ENCODE data around the gene CD93.

The CD93 gene

DNA sequence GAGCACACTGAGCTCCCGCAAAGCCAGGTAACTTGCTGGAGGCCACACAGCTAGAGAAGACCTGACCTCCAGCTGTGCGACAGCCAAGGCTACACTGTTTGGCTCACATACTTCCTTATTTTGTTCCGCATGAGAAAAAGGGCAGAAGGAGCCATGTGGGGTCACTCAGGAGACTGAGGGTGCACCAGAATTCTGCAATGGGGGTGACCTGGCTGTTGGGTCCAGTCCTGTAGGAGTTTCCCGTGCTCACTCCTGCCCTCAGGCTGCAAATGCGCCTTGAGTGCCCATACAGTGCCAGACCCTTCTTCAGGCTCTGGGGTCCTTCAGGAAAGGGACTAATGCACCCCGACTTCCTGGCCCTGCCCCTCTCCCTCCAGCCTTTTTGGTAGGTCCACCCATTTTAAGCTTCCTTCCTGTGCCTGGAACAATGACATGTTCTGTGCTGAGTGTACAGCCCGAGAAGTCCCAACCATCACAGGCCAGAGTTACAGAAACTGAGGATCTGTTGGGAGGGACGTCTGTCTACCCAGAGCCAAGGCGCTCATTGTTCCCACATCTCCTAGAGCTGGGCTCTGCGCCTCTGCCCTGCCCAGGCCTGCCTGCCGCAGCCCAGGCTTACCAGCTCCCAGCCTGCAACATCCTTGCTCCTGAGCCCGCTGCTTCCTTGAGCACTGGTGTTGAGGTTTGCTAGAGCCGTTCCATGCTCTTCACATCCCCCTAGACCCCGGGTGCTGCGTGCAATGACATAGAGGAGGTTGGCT lies 33.5 kb upstream of the CD93 start:
- DNase-seq: no peak

DNA sequence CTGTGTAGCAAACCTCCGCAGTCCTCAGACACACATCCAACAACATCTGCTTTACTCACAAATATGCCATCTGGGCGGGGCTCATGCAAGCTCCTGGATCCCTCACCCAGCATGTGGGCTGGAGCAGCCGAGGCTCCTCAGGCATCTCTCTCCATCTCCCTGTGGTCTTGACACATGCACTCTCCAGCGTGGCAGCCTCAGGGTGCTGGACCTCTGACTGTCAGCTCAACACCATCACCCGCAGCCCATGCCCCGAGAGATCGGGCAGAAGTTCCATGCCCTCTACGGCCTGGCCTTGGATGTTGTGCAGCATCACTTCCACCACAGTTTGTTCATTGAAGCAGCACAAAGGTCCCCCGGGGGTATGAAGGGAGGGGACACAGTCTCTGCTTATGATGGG lies 32.6 kb upstream of the CD93 start:
- DNase-seq: no peak

DNA sequence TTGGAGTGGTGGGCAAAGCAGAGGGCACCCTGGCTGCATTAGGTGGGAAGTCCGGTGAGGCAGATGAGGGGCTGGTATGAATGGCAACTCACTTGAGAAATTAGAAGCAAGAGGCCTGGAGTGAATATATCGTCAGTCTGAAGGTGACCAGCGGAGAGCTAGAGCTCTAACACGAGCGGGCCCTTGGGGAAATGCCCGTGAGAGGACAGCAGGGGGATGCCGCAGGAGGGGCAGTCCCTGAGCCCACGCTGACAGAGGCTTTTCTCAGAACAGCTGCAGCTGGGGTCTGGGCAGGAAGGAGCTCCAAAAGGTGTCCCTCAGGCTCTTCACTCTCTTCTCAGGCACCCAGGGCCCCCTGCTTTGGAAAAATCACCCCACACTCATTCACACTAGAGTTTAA lies 32.0 kb upstream of the CD93 start:
- no peak for DNase-seq

GRCh38 chr20:23117738-23118137 lies 31.6 kb upstream of the CD93 start:
- no peak for DNase-seq

GRCh38 chr20:23116311-23117089 lies 30.4 kb upstream of the CD93 start:
- DNase-seq: no peak

DNA sequence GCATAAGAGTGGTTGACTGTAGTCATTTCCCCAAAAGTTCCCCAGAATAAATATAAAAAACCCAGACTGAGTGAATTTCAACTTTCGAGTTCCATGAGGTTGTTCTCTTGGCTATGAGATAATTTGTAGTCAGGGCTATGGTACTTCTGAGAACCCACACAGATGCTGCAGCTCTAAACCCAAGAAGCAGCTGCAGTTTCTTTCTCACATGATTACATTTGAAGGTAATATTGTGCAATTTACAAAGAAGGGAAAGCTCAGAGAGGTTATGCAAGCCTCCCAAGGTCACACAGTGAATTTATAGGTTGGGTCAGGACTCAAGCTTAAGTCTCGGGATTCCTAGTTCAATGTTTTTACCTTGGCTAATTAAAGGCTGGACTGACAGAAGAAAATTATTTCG lies 29.7 kb upstream of the CD93 start:
- no peak for DNase-seq

DNA sequence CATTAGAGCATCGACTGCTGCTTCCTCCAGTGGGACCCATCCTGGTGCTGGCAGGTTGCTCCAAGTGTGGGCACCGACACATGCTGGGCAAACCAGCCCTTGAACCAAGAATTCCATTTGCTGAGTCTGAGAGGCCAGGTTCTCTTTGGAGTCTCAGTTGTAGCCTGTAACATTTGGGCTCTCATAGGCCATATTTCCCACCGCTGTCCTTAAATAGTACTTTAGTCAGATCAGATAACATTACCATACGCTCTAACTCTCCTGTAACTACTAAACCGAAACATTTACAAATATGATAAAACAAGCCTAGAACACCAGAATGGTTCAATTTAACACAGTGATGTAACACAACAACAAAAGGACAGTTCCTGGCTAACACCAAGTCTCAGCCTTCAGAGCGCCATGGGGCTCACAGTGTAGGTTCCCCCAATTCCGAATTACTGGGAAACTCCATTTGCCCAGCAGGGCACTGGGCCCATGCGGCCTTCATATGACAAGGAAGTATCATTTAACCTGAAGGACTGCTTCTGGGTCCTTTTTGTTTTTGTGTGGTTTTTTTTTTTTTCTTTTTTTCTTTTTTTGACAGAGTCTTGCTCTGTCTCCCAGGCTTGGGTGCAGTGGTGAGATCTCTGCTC lies 28.4 kb upstream of the CD93 start:
- no peak for DNase-seq

GRCh38 chr20:23114018-23114417 lies 27.9 kb upstream of the CD93 start:
- DNase-seq: no peak

DNA sequence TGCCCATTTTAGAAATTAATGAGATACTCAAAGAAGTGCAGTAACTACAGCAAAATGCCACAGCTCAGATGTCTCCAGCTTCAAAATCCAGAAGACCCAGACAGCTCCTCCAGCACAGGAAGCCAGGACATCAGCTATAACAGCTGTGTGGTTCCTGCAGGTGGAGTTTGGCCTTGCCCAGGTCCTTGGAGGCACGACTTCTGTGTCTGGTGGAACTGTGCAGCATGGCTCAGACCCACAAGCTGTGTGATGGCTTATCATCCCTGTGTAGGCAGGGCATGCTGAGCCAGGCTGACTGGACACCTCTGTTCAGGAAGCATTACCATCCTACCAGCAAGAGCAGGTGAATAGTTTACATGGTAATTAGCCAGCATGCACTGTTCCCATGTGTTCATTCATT lies 26.5 kb upstream of the CD93 start:
- no peak for DNase-seq

GRCh38 chr20:23111944-23112342 lies 25.8 kb upstream of the CD93 start:
- no peak for DNase-seq

DNA sequence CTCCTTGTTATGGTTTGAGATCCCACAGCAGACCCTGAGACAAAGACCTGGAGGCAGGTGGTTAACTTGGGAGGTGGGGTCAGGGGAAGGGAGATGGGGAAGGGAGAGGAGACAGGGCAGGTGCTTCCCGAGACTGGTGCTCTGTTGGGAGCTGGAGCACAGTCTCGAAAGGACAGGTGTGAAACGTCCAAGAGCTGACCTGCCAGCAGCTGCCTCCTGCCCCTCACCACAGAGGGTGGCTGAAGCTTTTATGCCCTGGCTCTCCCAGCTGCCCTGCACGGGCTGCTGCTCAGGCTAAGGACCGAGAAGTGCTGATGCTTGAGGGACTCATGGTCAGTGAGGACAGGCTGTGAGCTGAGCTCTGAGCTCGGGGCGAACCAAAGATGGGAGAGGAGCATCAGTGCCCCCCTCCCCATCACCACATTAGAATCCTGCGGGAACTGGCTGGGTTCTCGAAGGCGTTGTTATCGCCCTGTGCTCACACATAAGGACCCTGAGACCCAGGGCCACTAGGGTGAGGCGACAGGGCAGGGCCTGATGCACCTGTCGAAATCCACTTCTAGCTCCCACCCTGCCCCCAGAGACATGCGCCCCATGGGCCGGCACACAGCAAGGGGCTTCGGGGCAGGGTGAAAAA lies 25.3 kb upstream of the CD93 start:
- no peak for DNase-seq

DNA sequence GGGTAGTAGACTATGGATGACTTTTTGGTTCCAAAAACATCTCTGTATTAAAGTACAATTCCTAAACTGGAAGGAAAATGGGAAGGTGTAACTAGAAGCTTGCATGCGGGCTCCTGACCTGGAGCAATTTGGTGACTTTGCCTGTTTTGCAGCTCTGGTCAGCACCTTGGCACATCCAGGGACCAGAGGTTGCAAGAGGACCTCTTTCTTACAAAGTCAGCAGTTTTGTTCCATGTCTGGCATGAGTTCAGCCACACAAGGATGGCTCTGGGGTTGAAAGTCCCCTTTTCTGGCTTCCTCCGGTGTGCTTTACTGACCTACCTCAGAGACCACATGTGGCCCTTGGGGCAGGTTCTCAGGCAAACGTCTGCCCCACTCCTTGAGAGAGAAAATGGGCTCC lies 22.7 kb upstream of the CD93 start:
- DNase-seq: no peak

- no peak for DNase-seq
Observed at GRCh38 chr20:23107466-23107865, 21.3 kb upstream of the CD93 start.

DNA sequence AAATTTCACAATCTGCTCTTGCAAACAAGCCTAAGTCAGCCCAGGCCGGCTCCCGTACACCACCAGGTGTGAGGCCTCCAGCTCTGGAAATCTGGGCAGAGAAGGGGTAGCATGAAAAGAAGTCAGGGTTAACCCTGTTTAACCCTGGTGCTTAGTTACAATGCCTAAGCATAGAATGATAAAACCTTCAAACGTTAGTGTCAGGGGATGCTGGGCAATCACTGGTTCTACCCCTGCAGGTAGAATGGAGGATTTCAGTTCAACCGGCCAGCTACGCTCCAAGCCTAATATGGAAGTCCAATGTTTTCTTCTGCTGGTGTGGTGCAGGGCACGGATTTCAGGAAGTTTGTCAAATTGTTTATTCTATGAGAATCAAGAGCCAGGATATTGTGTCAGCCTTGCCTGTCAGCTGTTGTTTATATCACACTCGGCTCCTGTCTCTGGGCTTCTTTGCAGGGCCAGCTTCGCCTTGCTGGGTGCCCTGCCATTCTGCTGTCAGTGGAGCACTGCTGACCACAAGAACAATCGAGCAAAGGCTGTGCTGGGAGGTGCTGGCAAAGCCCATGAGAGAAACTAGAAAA lies 20.2 kb upstream of the CD93 start:
- no peak for DNase-seq

DNA sequence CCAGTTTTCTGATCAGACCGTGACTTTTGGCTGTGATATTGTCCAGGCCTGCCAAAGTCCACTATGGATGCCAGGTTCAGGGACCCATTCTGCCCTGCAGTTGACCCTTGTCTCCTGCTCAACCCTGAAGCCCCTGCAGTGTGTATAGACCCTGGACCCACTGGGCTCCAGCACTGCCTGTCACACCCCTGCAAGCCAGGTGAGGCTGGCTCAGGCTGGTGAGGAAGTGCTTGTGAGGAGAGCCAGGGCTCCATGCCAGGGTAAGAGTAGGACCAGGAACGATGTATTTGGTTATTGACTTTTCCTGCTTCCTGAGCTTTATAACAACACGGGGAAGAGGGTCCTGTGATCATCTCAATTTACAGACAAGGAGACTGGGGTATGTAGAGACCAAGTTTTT lies 19.1 kb upstream of the CD93 start:
- DNase-seq: no peak

DNA sequence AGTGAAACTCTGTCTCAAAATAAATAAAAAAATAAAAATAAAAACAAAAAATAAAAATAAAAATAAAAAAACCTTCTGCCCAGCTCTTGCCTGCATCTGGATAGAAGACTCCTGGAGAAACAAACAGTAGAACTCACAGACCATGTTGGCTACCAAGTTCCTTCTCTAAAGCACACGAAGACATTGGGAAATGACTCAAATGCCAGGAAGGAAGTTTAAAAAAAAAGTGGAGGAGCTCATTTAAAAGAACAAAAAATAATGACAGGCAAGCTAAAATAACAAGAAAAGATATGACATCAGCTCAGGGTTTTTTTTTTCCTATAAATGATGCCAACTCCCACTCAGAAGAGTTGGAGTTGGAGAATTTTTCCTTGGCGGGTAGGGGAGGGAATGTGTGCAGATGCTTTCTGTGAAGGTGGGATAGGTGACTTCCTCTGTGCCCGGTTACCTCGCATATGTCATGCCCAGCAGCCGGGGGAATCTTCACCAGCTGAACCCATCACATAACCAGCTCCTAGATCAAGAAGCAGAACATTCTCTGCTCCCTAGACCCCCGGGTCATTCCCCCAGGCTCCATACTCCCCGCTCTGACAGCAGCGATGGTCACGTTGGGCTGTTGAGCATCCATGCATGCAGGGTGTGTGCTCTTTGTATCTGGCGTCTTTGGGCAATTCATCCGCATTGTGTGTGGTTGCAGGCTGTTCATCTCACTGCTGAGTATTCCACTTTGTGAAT lies 17.3 kb upstream of the CD93 start:
- no peak for DNase-seq

DNA sequence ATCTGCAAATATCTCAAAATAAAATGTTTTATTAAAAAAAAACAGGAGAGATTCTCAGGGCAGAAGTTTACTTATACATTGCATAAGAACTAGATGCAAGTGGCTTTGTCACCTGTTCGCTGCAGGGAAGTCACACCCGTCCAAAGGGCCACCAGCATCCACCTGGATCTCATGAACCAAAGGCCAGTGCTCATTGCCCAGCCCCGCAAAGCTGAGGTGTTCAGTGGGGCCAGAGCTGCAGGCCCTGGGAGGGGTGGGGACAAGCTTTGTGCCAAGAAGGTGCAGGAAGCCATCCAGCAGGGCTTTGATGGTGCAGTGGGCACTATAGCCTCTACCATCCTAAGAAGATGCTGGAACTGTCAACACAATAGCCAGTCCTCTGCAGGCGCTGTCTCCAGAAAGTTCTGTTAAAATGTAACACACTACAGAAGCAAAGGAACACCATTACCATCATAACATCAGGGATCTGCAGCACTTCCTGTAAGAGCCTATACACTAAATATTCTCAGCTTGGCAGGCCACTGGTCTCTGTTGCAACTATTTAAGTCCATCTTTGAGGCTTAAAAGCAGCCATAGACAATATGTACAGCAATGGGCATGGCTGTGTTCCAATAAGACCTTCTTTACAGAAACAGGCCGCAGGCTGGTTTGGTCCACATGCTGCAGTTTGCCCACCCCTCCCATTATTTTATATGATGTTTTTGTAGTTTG lies 15.7 kb upstream of the CD93 start:
- no peak for DNase-seq

- DNase-seq: no peak
Observed at GRCh38 chr20:23100720-23101107, 14.6 kb upstream of the CD93 start.

- DNase-seq: no peak
Observed at GRCh38 chr20:23099791-23100719, 13.9 kb upstream of the CD93 start.

Data from cortex of kidney (tissue), 1 donor.